PFSK-1 (cell line): ENCODE data around the gene PTPRN2.

Source experiments
- FOXP2 ChIP-seq: optimal IDR thresholded peaks from 2 replicates; pipeline ENCODE3; 2011; ENCODE audit warnings: borderline replicate concordance, control low read depth, inconsistent platforms; ENCODE audit not compliant: insufficient read depth; ENCODE audit errors: extremely low read length, extremely low read depth
- POLR2AphosphoS5 ChIP-seq: IDR thresholded peaks from 2 replicates; pipeline ENCODE4 v1.6.1; 2012; ENCODE audit warnings: low read depth, mild to moderate bottlenecking, control low read depth, low read length, moderate library complexity
- REST ChIP-seq, 2 experiments: IDR thresholded peaks; 2 replicates each; pipeline versions ENCODE4 v1.6.1 to v1.8.0; 2011 to 2012; ENCODE audit warnings: low read depth in 2 of 2, low read length in 2 of 2, control low read depth in 1 of 2, inconsistent platforms in 1 of 2, mild to moderate bottlenecking in 1 of 2, moderate library complexity in 1 of 2; ENCODE audit not compliant: insufficient read depth in 1 of 2
- SIN3A ChIP-seq: IDR thresholded peaks from 2 replicates; pipeline ENCODE4 v1.6.1; 2012; ENCODE audit warnings: mild to moderate bottlenecking, low read length, moderate library complexity, borderline replicate concordance; ENCODE audit not compliant: insufficient read depth
- TAF1 ChIP-seq: IDR thresholded peaks from 2 replicates; pipeline ENCODE4 v1.6.1; 2012; ENCODE audit warnings: low read length, control low read depth, borderline replicate concordance; ENCODE audit not compliant: insufficient read depth

Gene PTPRN2

GRCh38 chr7:158096582-158096981, 491.0 kb downstream of the PTPRN2 start:
- TF ChIP-seq TAF1 (no peak), REST (IDR thresholded peaks at IDR 0.05; ENCODE audit: insufficient read depth in 1 of 2, low read depth in 2 of 2, low read length in 2 of 2) (no peak), SIN3A (no peak), POLR2AphosphoS5 (no peak), FOXP2 (no peak)

- no peak for TF ChIP-seq REST (IDR thresholded peaks at IDR 0.05; ENCODE audit: insufficient read depth in 1 of 2, low read depth in 2 of 2, low read length in 2 of 2)
- no peak for TF ChIP-seq POLR2AphosphoS5
- no peak for TF ChIP-seq FOXP2
- TF ChIP-seq TAF1: no peak
- no peak for TF ChIP-seq SIN3A
Measured at GRCh38 chr7:158094671-158095226, 492.9 kb downstream of the PTPRN2 start.

- TF ChIP-seq POLR2AphosphoS5 (no peak), FOXP2 (no peak), TAF1 (no peak), SIN3A (no peak), REST (IDR thresholded peaks at IDR 0.05; ENCODE audit: insufficient read depth in 1 of 2, low read depth in 2 of 2, low read length in 2 of 2) (no peak)
Measured at GRCh38 chr7:158094046-158094445, 493.6 kb downstream of the PTPRN2 start.

- TF ChIP-seq POLR2AphosphoS5 (no peak), FOXP2 (no peak), TAF1 (no peak), SIN3A (no peak), REST (IDR thresholded peaks at IDR 0.05; ENCODE audit: insufficient read depth in 1 of 2, low read depth in 2 of 2, low read length in 2 of 2) (no peak)
Measured at GRCh38 chr7:158093156-158093796, 494.3 kb downstream of the PTPRN2 start.
